OCI-LY7 (cell line): ENCODE data around the gene RPL41. TPM values are rescaled to one million over a fixed set of nuclear protein-coding genes. Genes with fewer than 3 reads are reported as not detected.
"Not testable (repeated sequence)": the region's sequence is repeated elsewhere in the genome, so short reads cannot be mapped to it uniquely, and the experiment has no call there.

Source experiments
- BruUV-seq: library from RNA; stranded (reverse); fragments of 400-500 nt; replicated peaks from 2 replicates; lab custom pipeline; 2021; lab: Mats Ljungman, UMichigan
- CTCF ChIA-PET: fragments of 300-600 bp; sonication (Branson Sonifier 250); formaldehyde crosslinking; loops from one replicate; lab custom pipeline; 2022; ENCODE audit warnings: antibody characterized with exemption; ENCODE audit not compliant: unreplicated experiment; lab: Charles Lee
- POLR2A ChIA-PET: fragments of 300-600 bp; sonication (Branson Sonifier 250); formaldehyde crosslinking; loops from one replicate; lab custom pipeline; 2022; ENCODE audit warnings: antibody characterized with exemption; lab: Charles Lee
- DNase-seq: peaks from one replicate; pipeline ENCODE4 v3.0.0-alpha.2; 2015; ENCODE audit warnings: low spot score
- H2AFZ ChIP-seq: fragments of 200-600 bp; sonication (generic), shearing (Covaris generic); 2 replicates; pipeline ENCODE4 v1.6.1; 2014; ENCODE audit warnings: mild to moderate bottlenecking, antibody characterized with exemption, low read length, moderate library complexity
- H3K27ac ChIP-seq: fragments of 200-600 bp; sonication (generic); 2 replicates; pipeline ENCODE4 v1.5.1; 2014; ENCODE audit warnings: mixed run types, low read depth, mild to moderate bottlenecking, moderate library complexity, low read length, inconsistent platforms; ENCODE audit not compliant: poor library complexity, severe bottlenecking
- H3K36me3 ChIP-seq: fragments of 200-600 bp; sonication (generic); 2 replicates; pipeline ENCODE4 v1.6.1; 2014; ENCODE audit warnings: mild to moderate bottlenecking, antibody characterized with exemption, low read length, moderate library complexity, mixed read lengths; ENCODE audit not compliant: insufficient read depth
- H3K4me1 ChIP-seq: fragments of 200-600 bp; sonication (generic); 2 replicates; pipeline ENCODE4 v1.5.1; 2014; ENCODE audit warnings: mild to moderate bottlenecking, low read length; ENCODE audit not compliant: insufficient read depth, poor library complexity, severe bottlenecking
- H3K4me2 ChIP-seq: fragments of 200-600 bp; sonication (generic); 2 replicates; pipeline ENCODE4 v1.6.1; 2014; ENCODE audit warnings: mild to moderate bottlenecking, low read length
- H3K4me3 ChIP-seq: fragments of 200-600 bp; sonication (generic); 2 replicates; pipeline ENCODE4 v1.5.1; 2014; ENCODE audit warnings: mild to moderate bottlenecking, low read depth, low read length; ENCODE audit not compliant: poor library complexity, severe bottlenecking
- H3K79me2 ChIP-seq: fragments of 200-600 bp; sonication (generic); 2 replicates; pipeline ENCODE4 v1.6.1; 2016; ENCODE audit warnings: low read depth, mild to moderate bottlenecking, low read length, moderate library complexity, mixed read lengths; ENCODE audit not compliant: insufficient read depth
- H3K9me2 ChIP-seq: fragments of 200-600 bp; sonication (generic); 2 replicates; pipeline ENCODE4 v1.6.1; 2016; ENCODE audit warnings: mild to moderate bottlenecking, low read length, mixed read lengths; ENCODE audit not compliant: insufficient read depth
- H3K9me3 ChIP-seq: fragments of 200-600 bp; sonication (generic); 2 replicates; pipeline ENCODE4 v1.6.1; 2014; ENCODE audit warnings: mild to moderate bottlenecking, mixed run types, low read length, mixed read lengths
- H4K20me1 ChIP-seq: fragments of 200-600 bp; sonication (generic); 2 replicates; pipeline ENCODE4 v1.6.1; 2014; ENCODE audit warnings: mild to moderate bottlenecking, antibody characterized with exemption, low read length, moderate library complexity, mixed read lengths; ENCODE audit not compliant: insufficient read depth
- CTCF ChIP-seq: fragments of 200-600 bp; sonication (generic); conservative IDR thresholded peaks from 2 replicates; pipeline ENCODE4 v1.5.1; 2014; ENCODE audit warnings: mild to moderate bottlenecking, antibody characterized with exemption, low read length, moderate library complexity, mixed read lengths
- EZH2phosphoT487 ChIP-seq: fragments of 200-600 bp; sonication (generic); IDR thresholded peaks from 2 replicates; pipeline ENCODE4 v1.6.1; 2018; ENCODE audit warnings: low read depth, borderline replicate concordance, mild to moderate bottlenecking, mixed run types, antibody characterized with exemption, low read length, moderate library complexity, mixed read lengths
- intact Hi-C: fragments of 100-400 bp; cut with micrococcal nuclease; formaldehyde crosslinking; loops from one replicate; pipeline ENCODE4 v1.10.0; 2022; ENCODE audit not compliant: unreplicated experiment
- total RNA-seq, 2 experiments: library from RNA; depleted of rRNA in 1 of 2; stranded (reverse); fragments of >200 nt in 1 of 2; shearing (Covaris generic) in 1 of 2; gene quantifications; 2 replicates each; pipeline ENCODE4 v1.2.3, GENCODE V29; 2014 to 2022

Gene RPL41
- total RNA-seq, 2 experiments from 2014 or later, result 4,534 to 4,745 TPM

- Histone ChIP-seq H2AFZ (no peak overlapping the region), H3K4me3 (no peak overlapping the region), H3K9me3 (no peaks in the 10 kb centered on the region), H3K4me2 (no peak overlapping the region), H3K79me2 (no peaks in the 10 kb centered on the region), H3K36me3 (no peaks in the 10 kb centered on the region), H3K9me2 (no peaks in the 10 kb centered on the region), H3K4me1 (peaks cover 4% of the 10 kb centered on the region), H3K27ac (no peak overlapping the region), H4K20me1 (no peaks in the 10 kb centered on the region)
- BruUV-seq, result no TSS peak
- TF ChIP-seq CTCF, result no peak
- TF ChIP-seq EZH2phosphoT487, result no peak
- no peak for DNase-seq
- CTCF ChIA-PET, result interaction anchor here (0.5 kb wide), 1 partner anchor 115 kb away, joined by 3 read pairs; the partner anchor contains the start of gene SMARCC2
- intact Hi-C loops, result no loop called here
- POLR2A ChIA-PET, result no interaction called here
Measured at GRCh38 chr12:56074396-56074795, 42.0 kb upstream of the RPL41 start.

GRCh38 chr12:56077966-56078365 lies 38.5 kb upstream of the RPL41 start:
- H3K79me2 ChIP-seq, H3K27ac ChIP-seq, H2AFZ ChIP-seq, DNase-seq, H3K4me3 ChIP-seq, intact Hi-C loops, CTCF ChIA-PET, H4K20me1 ChIP-seq, H3K9me2 ChIP-seq, H3K4me2 ChIP-seq, H3K9me3 ChIP-seq, H3K36me3 ChIP-seq, BruUV-seq: not testable (repeated sequence)
- H3K4me1 ChIP-seq, result peaks cover 16% of the 10 kb centered on the region
- POLR2A ChIA-PET, result interaction anchor here (0.7 kb wide), 2 partner anchors 68 to 139 kb away, joined by 3 read pairs; no protein-coding TSS in a partner anchor

GRCh38 chr12:56078427-56078826 lies 38.0 kb upstream of the RPL41 start:
- intact Hi-C loops, result no loop called here
- no peak overlapping the region for H3K4me2 ChIP-seq

More at GRCh38 chr12:56078427-56078826, 38.0 kb upstream of the RPL41 start:
- Histone ChIP-seq H3K9me3 (no peaks in the 10 kb centered on the region), H3K36me3 (no peaks in the 10 kb centered on the region), H3K4me3 (no peak overlapping the region), H3K27ac (no peak overlapping the region), H2AFZ (no peak overlapping the region), H3K9me2 (no peaks in the 10 kb centered on the region), H4K20me1 (no peaks in the 10 kb centered on the region), H3K4me1 (peaks cover 16% of the 10 kb centered on the region), H3K79me2 (no peaks in the 10 kb centered on the region)
- ChIA-PET CTCF (no interaction called here), POLR2A (no interaction called here)
- DNase-seq, result no peak
- no peak for TF ChIP-seq CTCF
- no peak for TF ChIP-seq EZH2phosphoT487
- no TSS peak for BruUV-seq
